NCI-H526 (cell line): ENCODE measurements around the gene SMARCA1.
A peak's percentile ranks its signal among the peaks of the same experiment; 100 is the strongest.
"Not testable (repeated sequence)": the region's sequence is repeated elsewhere in the genome, so short reads cannot be mapped to it uniquely, and the experiment has no call there.

Source experiments
- DNase-seq, 2 experiments: peaks; one replicate each; lab custom pipeline; 2025; lab: John Stamatoyannopoulos, UW

The SMARCA1 gene, protein sequence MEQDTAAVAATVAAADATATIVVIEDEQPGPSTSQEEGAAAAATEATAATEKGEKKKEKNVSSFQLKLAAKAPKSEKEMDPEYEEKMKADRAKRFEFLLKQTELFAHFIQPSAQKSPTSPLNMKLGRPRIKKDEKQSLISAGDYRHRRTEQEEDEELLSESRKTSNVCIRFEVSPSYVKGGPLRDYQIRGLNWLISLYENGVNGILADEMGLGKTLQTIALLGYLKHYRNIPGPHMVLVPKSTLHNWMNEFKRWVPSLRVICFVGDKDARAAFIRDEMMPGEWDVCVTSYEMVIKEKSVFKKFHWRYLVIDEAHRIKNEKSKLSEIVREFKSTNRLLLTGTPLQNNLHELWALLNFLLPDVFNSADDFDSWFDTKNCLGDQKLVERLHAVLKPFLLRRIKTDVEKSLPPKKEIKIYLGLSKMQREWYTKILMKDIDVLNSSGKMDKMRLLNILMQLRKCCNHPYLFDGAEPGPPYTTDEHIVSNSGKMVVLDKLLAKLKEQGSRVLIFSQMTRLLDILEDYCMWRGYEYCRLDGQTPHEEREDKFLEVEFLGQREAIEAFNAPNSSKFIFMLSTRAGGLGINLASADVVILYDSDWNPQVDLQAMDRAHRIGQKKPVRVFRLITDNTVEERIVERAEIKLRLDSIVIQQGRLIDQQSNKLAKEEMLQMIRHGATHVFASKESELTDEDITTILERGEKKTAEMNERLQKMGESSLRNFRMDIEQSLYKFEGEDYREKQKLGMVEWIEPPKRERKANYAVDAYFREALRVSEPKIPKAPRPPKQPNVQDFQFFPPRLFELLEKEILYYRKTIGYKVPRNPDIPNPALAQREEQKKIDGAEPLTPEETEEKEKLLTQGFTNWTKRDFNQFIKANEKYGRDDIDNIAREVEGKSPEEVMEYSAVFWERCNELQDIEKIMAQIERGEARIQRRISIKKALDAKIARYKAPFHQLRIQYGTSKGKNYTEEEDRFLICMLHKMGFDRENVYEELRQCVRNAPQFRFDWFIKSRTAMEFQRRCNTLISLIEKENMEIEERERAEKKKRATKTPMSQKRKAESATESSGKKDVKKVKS

DNA sequence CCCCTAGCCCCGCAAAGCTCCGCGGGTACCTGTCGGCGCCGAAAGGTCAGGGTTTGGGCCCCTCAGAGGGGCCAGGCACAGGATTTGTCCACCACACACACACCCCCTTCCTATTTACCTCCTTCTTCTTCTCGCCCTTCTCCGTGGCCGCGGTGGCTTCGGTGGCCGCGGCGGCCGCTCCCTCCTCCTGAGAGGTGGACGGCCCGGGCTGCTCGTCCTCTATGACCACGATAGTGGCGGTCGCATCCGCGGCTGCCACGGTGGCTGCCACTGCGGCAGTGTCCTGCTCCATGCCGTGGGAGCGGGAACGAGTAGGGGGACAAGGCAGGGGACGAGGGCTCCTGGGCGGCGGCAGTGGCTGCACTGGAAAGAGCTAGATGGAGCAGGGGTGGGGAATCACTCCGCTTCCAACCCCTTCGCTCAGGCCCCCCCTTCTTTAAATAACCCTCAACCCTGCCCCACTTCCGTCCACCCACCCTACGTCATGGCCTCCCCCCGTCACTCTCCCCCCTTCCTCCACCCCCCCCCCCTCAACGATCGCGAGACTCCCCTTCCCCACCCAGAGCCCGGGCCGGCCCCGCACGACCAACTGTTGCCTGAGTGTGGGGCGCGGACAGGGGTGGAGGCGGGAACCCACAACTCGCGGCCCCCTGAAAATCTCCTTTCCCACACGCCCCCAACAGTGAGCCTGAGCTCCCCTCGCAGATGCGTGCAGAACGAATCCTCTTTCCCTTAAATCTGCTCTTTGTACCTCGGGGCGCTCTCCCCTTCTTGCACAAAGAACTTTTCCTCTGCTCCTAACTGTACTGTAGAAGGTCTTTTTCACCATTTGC, at the start of gene SMARCA1:
SMARCA1 (minus strand) TSS at position 412 of the 833 bp plus-strand sequence; CDS start at position 292, 120 bp downstream.
- DNase-seq: peak in 1 of 2 experiments; percentile 35

DNA sequence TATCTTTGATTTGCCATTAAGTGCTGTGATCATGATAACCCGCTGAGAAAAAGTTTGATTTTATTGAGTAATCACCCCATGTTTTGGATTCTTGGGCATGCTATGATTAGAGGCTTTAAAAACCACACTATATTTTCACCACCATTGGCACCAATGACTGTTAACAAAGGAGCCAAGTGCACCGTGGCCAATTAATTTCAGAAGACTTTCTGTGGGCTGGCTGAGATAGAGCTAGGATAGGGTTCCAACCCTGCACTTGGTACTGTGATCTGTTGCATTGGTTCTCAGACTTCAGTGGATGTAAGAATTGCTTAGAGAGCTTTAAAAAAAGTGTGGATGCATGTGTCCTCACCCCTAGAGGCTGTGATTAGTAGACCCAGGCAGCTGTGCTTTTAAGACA, 49.1 kb upstream of the SMARCA1 start:
- DNase-seq: no peak

DNA sequence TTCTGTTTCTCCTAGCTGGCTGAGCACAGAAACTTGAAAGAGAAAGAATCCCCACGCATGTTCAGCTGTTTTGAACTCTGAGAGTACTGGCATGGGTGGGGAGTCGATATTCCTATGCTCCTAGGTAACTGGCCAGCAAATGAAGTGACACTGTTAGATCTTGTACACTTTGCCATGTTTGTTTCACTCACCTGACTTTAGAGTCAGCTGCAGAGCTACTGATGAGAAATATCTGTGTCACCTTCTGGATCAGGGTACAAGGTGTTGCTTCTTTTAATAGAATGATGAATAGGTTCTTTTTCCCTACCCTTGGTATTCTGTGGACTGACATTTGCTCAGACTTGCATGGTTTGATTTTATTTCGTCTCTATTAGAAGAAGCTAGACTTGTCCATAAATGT, 45.1 kb upstream of the SMARCA1 start:
- no peak for DNase-seq

DNA sequence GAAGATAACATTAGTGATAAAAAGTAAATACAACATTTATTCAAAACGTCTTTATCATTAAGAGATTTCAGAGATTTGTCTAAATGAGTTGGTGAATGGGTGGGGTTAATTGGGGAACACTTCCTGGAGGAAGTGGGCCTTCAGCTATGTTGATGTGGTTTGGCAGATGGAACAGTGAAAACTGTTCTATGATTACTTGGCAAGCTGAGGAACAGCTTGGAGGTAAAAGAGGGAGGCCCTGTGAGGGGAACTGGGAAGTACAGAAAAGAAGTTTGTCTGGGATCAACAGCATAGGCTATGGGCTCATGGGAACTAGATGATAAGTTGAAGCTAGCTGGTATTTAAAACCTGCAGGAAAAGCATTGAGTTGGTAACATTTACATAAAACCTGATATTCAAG, 42.8 kb upstream of the SMARCA1 start:
- DNase-seq: no peak

DNA sequence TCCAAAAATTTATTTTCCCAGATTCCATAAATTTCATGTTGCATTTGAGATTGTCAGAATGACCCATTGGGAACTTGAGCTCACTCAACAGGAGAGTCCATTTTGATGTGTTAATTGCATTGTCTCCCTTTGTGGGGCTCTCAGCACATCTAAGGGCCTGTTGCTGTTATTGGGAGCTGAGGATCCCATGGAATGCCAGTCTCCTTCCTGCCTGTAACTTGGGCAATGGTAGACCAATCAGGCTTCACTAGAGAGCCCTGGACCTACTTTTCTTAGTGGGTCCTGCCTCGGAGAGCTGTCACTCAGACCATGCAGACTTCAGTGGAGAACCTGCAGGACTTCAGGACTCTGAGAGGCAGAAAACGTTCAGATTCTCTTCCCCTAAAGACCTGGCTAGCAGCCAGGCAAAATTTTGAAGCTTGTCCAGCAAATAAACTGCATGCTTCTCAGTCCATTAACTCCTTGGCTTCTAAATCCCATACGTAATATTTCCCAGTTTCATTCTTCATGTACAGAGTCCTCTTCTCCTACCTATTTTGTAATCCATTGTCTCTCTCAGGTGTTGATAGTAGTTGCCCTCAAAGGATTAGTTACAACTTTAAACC, 41.9 kb upstream of the SMARCA1 start:
- no peak for DNase-seq

DNA sequence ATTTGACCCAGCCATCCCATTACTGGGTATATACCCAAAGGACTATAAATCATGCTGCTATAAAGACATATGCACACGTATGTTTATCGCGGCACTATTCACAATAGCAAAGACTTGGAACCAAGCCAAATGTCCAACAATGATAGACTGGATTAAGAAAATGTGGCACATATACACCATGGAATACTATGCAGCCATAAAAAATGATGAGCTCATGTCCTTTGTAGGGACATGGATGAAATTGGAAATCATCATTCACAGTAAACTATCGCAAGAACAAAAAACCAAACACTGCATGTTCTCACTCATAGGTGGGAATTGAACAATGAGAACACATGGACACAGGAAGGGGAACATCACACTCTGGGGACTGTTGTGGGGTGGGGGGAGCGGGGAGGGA, 41.1 kb upstream of the SMARCA1 start:
- not testable (repeated sequence) for DNase-seq

DNA sequence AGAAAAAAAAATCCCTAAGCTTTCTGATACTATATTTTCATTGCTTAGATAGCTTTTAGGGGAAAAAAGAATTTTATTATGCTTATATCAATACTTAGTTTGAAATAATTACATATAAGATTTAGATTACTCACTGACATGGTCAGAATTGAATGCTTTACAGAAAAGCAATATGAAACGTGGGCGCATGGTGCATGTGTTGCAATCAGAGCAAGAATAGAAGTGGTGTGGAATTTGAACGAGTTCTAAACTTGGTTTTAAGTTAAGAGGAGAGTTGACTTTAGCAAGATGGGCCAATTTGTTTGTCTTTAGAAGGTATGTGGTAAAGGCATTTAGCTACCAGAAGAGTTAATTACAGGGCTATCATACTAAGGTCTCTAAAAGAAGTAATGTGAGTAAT, 38.2 kb upstream of the SMARCA1 start:
- DNase-seq: no peak

DNA sequence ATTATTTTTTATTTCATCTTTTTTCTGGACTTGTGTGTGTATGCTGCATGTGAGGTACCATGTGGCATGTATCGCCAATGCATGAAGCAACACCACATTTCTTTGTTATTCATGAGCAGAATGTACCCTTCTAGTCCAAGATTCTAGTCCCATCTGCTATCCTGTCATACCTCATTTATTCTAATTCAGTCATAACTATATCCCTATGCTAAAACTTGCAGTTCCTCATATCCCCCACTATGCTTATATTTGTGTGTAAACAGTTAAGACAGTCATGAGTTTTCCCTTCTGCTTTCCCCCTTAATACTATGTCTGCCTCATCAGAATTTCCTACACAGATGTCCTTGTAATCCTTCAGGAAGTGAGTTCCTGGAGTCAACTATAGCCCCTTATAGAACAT, 36.5 kb upstream of the SMARCA1 start:
- DNase-seq: no peak

DNA sequence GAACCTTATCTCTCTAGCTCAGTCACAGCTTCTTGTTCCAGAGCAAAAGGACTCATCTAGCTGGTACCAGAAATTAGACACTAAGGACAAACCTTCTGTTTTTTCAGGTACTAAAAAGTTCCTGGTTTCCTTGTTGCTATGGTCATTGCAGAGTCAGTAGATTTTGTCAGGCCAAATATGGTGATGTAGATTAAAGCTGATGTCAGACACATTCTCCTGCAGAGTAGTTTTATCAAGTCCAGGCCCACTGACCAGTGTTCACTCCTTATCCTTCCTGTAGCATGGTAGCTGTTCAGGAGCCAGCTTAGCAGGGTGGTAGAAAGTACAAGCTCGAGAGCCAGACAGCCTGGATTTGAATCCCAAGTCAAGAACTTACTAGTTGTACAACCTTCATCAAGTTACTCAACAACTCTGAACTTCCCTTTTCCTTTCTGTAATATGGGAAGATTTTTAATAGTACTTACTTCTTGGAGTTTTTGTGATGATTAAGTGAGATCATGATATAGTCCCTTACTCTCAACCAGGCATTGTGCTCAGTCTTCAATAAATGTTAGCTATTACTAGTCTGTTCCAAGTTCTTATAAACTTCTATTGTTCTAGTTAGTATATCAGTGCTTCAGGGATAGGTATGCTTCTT, 34.7 kb upstream of the SMARCA1 start:
- no peak for DNase-seq

DNA sequence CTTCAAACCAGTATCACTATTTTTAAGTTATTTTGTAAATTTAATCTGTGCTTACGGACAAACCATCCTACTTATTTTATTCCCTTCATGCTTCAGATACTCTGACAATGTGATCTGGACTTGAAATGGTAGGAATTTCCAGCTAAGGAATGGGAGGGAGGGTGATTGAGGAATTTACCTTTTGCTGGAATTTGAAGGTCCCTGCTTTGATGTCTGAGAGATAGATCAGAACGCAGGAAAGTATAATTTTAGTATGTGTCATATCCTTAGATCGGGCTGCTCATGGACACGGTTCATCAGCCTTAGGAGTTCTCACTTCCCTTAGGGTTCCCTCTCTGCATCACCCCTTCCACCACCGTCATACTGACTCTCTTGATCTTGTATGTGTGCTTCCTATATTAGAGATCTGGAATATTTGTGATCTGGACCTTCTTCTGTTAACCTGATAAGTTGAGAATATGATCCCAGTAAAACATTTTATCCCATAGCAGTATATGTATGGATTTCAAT, 33.6 kb upstream of the SMARCA1 start:
- DNase-seq: no peak

DNA sequence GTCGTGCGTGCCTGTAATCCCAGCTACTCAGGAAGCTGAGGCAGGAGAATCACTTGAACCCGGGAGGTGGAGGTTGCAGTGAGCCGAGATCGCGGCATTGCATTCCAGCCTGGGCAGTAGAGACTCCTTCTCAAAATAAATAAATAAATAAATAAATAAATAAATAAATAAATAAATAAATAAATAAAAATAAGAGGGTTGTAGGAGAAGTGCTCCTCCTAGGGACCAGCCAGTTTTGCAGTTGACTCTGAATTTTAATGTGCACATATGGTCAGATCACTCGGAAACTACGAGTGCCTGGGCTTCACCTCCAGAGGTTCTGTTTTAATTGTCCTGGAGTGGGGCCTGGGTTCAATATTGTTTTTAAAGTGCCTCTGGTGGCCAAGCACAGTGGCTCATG, 31.5 kb upstream of the SMARCA1 start:
- DNase-seq: not testable (repeated sequence)

DNA sequence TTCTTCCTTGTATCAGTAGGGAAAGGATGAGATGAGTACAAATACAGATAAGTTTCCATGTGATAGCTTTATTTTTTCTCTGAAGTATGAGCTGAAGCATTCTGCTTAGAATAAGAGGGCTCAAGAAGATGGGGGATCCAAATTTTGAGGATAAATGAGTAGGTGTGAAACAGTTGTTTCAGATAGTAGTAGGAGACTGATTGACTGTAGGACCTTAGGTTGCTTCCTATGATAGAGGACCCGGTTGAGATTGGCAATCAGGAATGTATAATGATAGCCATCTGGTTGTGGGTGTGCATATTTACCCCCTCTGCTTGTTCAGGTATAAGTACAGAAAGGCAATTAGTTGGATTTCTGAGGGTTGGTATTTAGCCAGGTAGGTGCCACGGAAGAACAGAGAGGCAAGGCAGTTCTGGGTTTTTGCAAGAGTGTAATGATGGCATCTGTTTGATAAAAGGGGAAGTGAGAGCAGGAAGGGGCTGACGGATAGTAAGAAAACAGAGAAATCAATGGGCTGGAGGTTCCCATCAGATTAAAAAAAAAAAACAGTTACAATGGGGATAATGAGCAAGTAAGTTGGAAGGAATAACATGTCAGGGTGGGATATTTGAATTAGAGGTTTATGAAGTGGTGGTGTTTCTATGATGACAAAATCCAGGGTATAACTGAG, 30.5 kb upstream of the SMARCA1 start:
- no peak for DNase-seq

DNA sequence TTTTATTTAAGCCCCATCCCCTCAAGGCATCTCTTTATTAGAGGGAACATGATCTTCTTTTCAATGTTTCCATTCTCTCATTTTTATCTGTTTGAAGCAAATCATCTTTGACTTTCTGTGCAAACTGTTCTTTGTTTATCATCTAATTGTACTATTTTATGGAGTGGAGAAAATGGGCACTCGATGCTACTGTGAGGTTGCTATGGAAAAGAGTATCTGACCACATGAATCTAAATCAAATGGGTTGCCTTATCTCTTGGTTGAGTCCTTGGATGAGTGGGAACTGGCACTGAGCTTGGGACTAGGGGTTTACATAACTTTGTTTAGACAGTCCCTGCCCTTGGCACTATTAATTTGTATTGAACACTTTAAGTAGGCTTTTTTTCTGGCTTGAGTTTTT, 25.8 kb upstream of the SMARCA1 start:
- no peak for DNase-seq

DNA sequence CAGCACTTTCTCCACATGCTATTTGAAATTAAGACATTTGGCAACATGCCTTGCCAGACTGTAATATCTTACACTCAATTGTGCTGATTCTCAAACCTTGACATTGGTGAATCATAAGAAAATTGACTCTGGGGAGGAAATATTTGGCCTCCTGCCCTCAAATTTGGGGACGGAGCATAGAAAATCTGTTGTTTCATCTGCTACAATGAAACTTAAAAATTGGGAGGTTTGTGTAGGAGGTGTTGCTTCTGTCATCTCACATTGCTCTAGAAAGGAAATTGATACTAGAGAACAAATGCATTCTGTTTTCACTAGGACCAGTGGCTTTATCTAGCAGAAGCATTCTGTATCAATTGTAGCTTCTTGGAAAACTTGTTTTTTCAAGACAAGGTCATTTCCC, 22.1 kb upstream of the SMARCA1 start:
- no peak for DNase-seq

DNA sequence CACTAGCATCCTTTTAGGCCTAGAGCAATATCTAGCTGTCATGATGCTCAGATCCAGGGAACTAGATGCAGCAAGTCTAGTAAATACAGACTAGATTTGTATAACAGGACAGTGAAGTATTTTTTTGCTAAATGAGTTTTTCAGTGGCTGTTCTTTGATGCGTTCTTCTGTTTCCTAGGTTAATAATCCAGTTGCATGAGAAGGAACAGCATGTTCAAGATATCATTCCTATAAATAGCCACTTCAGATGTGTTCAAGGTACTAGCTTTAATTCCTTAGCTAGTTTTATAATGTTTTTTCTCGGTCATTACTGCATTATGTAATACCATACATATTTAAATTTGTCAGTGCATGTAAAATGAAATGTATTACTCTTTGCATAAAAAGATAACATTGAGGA, 21.5 kb upstream of the SMARCA1 start:
- DNase-seq: no peak

DNA sequence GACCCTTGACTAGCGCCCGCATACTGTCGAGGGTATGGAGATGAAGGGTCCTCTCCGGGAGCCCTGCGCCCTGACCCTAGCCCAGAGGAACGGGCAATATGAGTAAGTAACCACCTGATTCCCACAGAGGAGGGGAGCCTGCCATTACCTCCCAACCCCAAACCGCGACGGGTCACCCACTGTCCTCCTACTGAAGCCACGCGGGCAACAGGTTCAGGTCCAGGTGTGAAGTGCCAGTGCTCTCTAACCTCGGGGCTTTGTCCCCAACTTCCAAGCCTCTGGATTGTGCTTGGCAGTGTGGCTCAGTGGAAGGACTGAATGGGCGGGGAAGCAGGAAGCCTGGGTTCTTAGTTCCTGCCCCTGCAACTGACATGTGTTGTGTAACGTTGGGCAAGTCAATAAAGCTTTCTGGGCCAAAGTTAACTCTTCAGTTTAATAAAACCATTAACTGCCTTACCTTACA, 17.5 kb upstream of the SMARCA1 start:
- DNase-seq: peak in 1 of 2 experiments; percentile 22

DNA sequence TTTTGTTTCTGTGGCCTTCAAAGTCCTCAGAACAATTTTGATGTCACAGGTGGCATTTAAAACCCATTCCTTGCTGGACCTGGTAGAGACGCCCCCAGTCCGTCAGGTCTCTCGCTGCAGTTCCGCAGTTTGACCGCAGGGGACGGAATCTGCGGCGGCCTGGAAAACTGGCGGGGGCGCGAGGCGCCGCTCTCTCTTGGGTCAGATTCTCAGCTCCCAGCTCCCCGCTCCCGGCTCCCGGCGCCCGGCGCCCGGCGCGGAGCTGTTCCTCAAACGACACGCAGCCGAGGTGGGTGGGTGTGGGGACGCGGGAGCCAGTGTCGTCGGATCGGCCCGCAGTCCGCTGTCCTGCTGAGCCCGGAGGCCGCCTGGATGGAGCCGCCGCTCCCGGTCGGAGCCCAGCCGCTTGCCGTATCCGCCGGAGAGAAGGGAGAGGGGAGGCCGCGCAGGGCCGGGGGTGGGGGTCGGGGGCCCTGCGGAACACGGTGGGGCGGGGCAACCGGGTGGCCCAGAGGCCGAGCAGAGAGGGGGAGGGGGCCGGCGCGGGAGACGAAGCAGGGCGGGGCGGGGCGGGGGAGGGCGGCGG, 16.9 kb upstream of the SMARCA1 start, which contains the start of gene OCRL:
OCRL (plus strand) TSS at position 192 of the 586 bp plus-strand sequence; CDS start at position 373, 181 bp downstream.
- peak; percentile 41 to 77 for DNase-seq

DNA sequence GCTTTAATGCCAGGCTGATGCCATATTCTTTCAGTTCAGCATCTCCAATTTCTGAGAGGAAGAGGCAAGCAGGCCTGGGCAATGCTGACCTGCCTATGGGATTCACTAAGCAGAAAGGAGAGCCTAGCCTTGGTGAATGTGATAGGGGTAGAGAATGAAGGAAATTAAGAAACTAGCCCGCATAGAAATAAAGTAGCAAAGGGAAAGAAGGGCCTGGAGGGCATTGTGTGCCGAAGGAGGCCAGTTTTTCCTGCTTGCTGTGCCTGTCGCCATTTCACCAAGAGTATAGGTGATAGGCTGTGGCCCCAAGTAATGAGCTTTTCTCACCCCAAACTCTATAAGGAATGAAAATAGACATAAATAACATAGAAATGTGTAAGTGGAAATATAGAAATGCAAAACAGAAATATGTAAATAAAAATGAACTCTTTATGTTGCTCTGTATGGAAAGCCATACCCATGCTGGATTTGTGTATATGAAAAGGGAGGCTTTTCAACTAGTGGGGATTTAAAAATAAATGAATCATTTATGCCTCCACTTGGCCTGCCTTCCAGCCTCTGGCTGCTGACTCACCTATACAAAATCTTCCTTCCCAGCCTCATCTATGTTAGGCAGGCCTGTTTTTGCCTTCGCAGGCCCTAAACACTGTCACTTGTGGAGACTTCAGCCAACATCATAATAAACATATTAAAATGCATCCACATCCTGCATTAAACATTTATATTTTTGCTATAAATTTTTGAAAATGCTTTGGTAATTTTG, 11.7 kb upstream of the SMARCA1 start:
- no peak for DNase-seq

DNA sequence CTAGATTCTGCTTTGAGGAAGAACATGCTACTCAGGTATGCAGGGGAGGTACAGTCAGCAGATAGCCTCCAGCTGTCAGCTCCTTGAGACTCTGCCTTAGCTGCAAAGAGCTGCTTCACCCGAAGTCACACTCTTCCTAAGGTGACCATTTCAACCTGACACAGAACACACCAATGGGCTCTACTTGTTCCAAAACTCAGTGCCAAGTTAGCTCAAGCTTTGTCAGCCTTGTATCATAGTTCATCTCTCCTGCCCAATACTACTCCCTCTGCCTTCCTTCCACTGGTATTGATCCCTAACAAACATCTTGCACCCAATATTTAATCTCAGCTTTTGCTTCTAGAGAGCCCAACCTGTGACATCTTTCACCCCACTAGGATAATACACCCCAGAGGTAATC, 7.8 kb upstream of the SMARCA1 start:
- DNase-seq: no peak
